NAMALWA (cell line): ENCODE results near the gene TNRC18.

Source experiments
- DNase-seq: peaks from one replicate; pipeline ENCODE4 v3.0.0-alpha.2; 2015; ENCODE audit warnings: low spot score

TNRC18 gene

GRCh38 chr7:5403442-5403841, 20.2 kb downstream of the TNRC18 start:
- no peak for DNase-seq

- no peak for DNase-seq
Observed at GRCh38 chr7:5397736-5398135, 25.9 kb downstream of the TNRC18 start.

GRCh38 chr7:5396999-5397663, 26.5 kb downstream of the TNRC18 start:
- peak; percentile 98 for DNase-seq

- peak; percentile 84 for DNase-seq
Observed at GRCh38 chr7:5396542-5396941, 27.1 kb downstream of the TNRC18 start.

- no peak for DNase-seq
Observed at GRCh38 chr7:5395246-5395645, 28.4 kb downstream of the TNRC18 start.

GRCh38 chr7:5394264-5395105, 29.1 kb downstream of the TNRC18 start:
- no peak for DNase-seq

GRCh38 chr7:5393748-5394147, 29.9 kb downstream of the TNRC18 start:
- DNase-seq = no peak

GRCh38 chr7:5393328-5393727, 30.3 kb downstream of the TNRC18 start:
- no peak for DNase-seq

- DNase-seq = no peak
Observed at GRCh38 chr7:5390918-5391317, 32.7 kb downstream of the TNRC18 start.

- no peak for DNase-seq
Observed at GRCh38 chr7:5388905-5389433, 34.7 kb downstream of the TNRC18 start.

GRCh38 chr7:5388273-5388901, 35.2 kb downstream of the TNRC18 start:
- DNase-seq = no peak

GRCh38 chr7:5387711-5388245, 35.9 kb downstream of the TNRC18 start:
- no peak for DNase-seq

- no peak for DNase-seq
Observed at GRCh38 chr7:5384618-5385017, 39.0 kb downstream of the TNRC18 start.

GRCh38 chr7:5383314-5384098, 40.1 kb downstream of the TNRC18 start:
- no peak for DNase-seq

- DNase-seq = no peak
Observed at GRCh38 chr7:5382281-5382892, 41.2 kb downstream of the TNRC18 start.

- no peak for DNase-seq
Observed at GRCh38 chr7:5381071-5381772, 42.4 kb downstream of the TNRC18 start.

GRCh38 chr7:5380350-5381070, 43.1 kb downstream of the TNRC18 start:
- no peak for DNase-seq

- DNase-seq = no peak
Observed at GRCh38 chr7:5379546-5379945, 44.1 kb downstream of the TNRC18 start.

GRCh38 chr7:5377816-5378215, 45.8 kb downstream of the TNRC18 start:
- DNase-seq = no peak

GRCh38 chr7:5377279-5377678, 46.4 kb downstream of the TNRC18 start:
- DNase-seq = no peak
